Measurements from ENCODE around the gene TLDC2.

TLDC2 gene

GRCh38 chr20:36856691-36857635, 19.0 kb upstream of the TLDC2 start:
- no peak for TF ChIP-seq CTCF (IDR thresholded peaks at IDR 0.05; ENCODE audit: insufficient read depth, low read depth, low read length, missing control alignments)
- H3K4me3 ChIP-seq (ENCODE audit: low read length): no peak overlapping the region
- peak; percentile 56 for DNase-seq (ENCODE audit: low read depth)

GRCh38 chr20:36859282-36859555, 16.7 kb upstream of the TLDC2 start:
- no peak overlapping the region for H3K4me3 ChIP-seq (ENCODE audit: low read length)
- TF ChIP-seq CTCF (IDR thresholded peaks at IDR 0.05; ENCODE audit: insufficient read depth, low read depth, low read length, missing control alignments): no peak
- DNase-seq (ENCODE audit: low read depth): no peak

- no peak overlapping the region for H3K4me3 ChIP-seq (ENCODE audit: low read length)
- TF ChIP-seq CTCF (IDR thresholded peaks at IDR 0.05; ENCODE audit: insufficient read depth, low read depth, low read length, missing control alignments): no peak
- no peak for DNase-seq (ENCODE audit: low read depth)
Observed at GRCh38 chr20:36859700-36860330, 16.1 kb upstream of the TLDC2 start.

GRCh38 chr20:36860339-36860738, 15.6 kb upstream of the TLDC2 start:
- DNase-seq (ENCODE audit: low read depth): no peak
- no peak for TF ChIP-seq CTCF (IDR thresholded peaks at IDR 0.05; ENCODE audit: insufficient read depth, low read depth, low read length, missing control alignments)
- no peak overlapping the region for H3K4me3 ChIP-seq (ENCODE audit: low read length)

- DNase-seq (ENCODE audit: low read depth): no peak
- no peak for TF ChIP-seq CTCF (IDR thresholded peaks at IDR 0.05; ENCODE audit: insufficient read depth, low read depth, low read length, missing control alignments)
- peak overlapping the region; percentile 54 for H3K4me3 ChIP-seq (ENCODE audit: low read length)
Observed at GRCh38 chr20:36860811-36861624, 14.9 kb upstream of the TLDC2 start.

- no peak for DNase-seq (ENCODE audit: low read depth)
- TF ChIP-seq CTCF (IDR thresholded peaks at IDR 0.05; ENCODE audit: insufficient read depth, low read depth, low read length, missing control alignments): no peak
- peak overlapping the region; percentile 54 for H3K4me3 ChIP-seq (ENCODE audit: low read length)
Observed at GRCh38 chr20:36861625-36861874, 14.4 kb upstream of the TLDC2 start.
